ENCODE measurements around the gene ENO3.
"Not testable (repeated sequence)": the region's sequence is repeated elsewhere in the genome, so short reads cannot be mapped to it uniquely, and the experiment has no call there.

Gene ENO3

DNA sequence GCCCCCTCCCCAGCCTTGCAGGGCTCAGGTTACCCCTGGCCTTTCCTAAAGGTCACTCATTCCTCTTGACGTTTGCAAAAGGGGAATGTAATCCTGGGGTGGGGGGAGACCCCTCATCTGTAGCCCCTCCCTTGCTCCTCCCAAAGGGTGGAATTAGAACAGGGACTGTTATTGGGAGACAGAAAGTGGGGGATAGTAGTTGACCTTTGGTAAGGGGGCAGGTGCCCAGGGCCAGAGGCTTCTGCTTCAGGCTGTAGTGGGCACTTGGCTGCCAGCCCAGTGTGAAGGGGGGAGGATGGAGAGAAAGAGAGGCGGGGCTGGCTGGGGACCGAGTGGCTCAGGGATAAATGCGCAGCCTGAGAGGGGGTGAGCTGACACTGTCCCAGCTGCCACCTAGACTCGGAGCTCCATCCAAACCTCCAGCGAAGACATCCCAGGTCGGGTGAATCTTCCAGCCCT, at the start of gene ENO3:
Gene ENO3, plus strand, starts transcription at position 374 of the 459 bp plus-strand sequence. CDS start 711 bp downstream, outside the sequence.
- no peak for DNase-seq (ENCODE audit: low read depth in 2 of 2)

DNA sequence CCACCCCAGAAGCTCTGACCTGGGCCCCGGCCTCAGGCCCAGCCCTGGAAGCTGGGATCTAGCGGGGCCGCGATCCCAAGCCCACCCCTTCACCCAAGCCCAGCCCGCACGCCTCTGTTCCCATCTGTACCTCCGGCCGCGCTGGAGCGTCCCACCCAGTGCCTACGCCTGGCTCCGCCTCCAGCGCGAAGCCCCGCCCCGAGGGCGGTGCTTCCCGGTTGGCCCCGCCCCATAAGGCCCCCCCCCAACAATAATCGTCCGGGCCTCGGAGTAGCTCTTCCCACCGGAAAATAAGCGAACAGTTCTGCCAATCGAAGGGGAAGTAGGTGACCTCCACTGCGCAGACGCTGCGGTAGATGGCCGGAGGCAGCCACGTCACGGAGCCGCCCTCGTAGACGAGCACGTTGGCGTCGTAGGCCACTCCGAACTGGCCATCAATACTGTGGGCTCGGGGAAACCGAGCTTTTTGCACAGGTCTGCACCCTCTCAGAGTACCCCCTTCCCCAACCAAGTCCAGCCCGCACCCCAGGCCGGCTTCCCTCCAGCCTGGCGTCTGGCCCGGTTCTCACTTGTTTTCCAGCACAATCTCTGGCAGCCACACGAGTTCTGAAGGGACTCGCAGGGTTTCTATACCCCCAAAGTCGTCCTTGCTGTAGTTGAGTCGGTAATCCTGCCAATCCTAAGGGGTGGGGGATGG, 49.1 kb upstream of the ENO3 start:
- DNase-seq (ENCODE audit: low read depth in 2 of 2): no peak

DNA sequence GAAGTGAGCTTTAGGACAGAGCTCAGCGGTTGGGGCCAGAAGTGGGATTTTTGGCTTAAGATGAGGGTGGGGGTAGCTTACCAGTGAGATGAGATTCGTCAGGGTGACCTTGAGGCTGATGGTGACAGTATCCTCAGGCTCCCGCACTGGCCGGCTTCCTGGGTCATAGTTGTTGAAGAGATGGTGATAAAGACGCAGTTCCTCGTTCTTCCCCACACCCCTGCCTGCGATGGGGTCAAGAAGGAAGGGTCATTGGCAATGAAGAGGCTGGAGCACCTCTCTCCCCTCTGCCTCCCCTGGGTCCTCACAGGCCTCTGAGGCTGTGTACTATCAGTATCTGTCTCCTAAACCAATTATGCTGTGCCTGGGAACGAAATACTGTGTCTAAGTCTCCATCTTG, 48.4 kb upstream of the ENO3 start:
- no peak for DNase-seq (ENCODE audit: low read depth in 2 of 2)

DNA sequence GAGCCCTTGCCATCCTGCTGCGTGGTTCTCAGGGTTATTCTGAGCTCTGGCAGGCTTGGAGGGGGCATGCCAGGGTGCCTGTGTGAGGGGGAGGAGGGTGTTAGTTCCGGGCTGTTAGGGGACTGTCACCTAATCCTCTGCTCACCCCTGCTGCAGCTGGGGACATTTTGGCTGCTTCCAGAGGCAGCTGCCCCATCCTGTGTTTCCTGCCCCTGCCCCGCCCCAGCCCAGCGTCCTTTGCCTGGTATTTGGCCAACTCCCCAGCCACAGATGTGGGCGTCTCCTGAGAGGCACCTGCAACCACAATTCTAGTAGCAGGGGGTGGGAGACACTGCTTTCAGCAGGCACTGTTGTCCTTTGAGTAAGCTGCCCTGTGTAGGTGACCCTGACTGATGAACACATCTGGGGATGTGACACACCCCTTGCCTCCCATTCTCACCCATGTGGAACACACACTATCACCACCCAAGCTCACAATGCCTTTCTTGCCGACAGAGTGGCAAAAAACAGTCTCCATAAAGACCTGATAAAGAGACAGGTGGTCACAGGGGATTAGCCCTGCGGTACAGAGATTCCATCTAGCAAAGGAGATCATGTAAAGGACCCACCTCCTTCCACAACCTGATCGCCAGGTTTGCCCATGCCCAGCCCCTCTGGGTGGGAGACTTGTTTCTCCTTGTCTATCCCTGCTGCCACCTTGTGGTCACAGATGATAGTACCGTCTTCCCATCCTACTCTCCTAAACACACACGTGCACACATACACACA, 47.7 kb upstream of the ENO3 start, which contains the start of gene CHRNE:
Gene CHRNE, minus strand, starts transcription at position 48 of the 768 bp plus-strand sequence. Its CDS starts 35 bp downstream, at position 13.
- DNase-seq (ENCODE audit: low read depth in 2 of 2): peak; percentile 45 to 68

DNA sequence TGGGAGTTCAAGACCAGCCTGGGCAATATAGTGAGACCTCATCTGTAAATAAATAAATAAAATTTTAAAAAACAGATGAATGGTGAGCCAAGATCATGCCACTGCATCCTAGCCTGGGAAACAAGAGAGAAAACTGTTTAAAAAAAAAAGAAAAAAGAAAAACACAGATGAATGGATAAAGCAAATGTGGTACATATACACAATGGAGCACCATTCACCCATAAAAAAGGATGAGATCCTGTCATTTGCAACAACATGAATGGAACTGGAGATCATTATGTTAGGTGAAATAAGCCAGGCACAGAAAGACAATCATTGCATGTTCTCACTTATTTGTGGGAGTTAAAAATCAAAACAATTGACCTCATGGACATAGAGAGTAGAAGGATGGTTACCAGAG, 44.3 kb upstream of the ENO3 start:
- not testable (repeated sequence) for DNase-seq (ENCODE audit: low read depth in 2 of 2)

DNA sequence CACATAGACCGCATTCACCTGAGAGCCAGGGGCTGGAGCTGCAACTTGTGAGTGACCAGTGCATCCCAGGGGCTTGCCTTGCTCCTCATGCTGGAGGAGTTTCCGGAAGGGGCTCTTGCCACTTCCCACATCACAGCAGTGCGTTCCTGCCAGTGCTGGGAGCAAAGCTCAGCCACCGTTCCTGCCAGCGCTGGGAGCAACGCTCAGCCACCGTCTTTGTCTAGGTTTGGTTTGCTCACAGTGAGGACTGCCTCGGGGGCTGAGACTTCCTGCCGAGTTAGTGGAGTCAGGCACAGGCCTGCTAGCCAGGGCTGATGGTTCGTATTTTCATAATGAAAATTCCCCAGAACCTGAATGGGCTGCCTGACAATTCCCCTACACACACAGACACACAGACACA, 42.6 kb upstream of the ENO3 start:
- no peak for DNase-seq (ENCODE audit: low read depth in 2 of 2)

DNA sequence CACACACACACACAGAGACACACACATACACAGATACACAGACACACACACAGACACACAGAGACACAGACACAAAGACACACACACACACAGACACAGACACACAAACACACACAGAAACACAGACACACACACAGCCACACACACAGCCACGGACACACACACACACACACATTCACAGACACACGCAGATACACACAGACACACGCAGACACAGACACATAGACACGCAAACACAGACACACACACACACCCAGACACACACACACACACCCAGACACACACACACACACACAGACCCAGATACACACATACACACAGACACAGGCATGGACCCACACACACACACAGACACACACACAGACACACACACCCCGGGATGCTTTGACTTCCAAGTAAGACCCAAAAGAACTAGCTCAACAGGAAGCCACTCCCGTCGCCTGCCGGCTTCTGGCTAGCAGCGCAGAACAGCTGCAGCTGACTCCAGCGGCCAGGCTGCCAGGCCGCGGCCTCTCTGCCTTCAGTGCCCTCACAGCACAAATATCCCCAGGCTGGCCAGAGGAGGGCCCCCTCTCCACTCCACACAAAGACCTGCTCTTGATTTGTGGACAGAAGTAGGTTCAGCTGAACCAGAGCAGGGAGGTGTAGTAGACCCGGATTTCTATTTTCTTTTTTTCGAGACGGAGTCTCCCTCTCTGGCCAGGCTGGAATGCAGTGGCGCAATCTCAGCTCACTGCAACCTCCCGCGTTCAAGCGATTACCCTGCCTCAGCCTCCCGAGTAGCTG, 42.0 kb upstream of the ENO3 start:
- peak; percentile 50 to 57 for DNase-seq (ENCODE audit: low read depth in 2 of 2)

DNA sequence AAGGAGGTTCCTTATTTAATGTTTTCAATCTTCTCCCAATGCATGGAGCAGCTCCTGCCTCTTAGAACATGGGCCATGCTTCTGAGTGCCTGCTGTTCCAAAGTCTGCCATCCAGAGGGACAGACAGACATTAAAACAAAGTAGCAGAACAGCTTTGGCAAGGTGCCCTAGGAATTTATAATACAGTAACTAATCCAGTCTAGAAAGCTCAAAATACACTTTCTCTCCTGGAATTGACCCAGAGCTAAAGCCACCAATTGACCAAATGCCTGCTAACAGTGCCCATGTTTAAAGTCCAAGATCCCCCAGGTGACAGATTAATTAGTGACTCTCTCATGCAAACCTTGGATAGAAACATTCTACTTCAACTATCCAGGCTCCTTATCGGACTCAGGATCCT, 36.9 kb upstream of the ENO3 start:
- DNase-seq (ENCODE audit: low read depth in 2 of 2): no peak

DNA sequence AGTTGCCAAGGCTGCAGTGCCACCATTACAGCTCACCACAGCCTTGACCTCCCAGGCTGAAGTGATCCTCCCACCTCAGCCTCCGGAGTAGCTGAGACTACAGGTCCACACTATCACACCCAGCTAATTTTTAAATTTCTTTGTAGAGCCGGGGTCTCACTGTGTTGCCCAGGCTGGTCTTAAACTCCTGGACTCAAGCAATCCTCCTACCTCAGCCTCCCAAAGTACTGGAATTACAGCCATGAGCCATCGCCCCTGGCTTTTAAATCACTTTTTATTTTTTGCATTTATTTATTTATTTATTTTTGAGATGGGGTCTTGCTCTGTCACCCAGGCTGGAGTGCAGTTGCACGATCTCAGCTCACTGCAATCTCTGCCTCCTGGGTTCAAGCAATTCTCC, 36.4 kb upstream of the ENO3 start:
- DNase-seq (ENCODE audit: low read depth in 2 of 2): not testable (repeated sequence)

DNA sequence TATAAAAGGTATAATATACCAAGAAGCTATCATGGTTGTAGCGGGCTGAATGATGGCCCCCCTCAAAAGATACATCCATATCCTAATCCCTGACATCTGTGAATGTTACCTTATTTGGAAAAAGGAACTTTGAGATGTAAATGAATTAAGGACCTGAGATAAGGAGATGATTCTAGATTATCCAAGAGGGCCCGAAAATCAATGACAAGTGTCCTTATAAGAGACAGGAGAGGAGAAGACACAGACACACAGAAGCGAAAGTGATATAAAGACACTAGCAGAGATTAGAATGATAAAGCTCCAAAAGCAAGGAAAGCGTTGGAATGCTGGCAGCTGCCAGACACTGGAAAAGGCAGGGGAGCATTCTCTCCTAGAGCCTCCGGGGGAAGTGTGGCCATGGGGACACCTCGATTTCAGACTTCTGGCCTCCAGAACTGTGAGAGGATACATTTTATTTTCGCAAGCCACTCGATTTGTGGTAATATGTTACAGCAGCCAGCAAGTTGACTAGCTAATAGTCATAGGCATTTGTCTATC, 31.3 kb upstream of the ENO3 start:
- DNase-seq (ENCODE audit: low read depth in 2 of 2): no peak

DNA sequence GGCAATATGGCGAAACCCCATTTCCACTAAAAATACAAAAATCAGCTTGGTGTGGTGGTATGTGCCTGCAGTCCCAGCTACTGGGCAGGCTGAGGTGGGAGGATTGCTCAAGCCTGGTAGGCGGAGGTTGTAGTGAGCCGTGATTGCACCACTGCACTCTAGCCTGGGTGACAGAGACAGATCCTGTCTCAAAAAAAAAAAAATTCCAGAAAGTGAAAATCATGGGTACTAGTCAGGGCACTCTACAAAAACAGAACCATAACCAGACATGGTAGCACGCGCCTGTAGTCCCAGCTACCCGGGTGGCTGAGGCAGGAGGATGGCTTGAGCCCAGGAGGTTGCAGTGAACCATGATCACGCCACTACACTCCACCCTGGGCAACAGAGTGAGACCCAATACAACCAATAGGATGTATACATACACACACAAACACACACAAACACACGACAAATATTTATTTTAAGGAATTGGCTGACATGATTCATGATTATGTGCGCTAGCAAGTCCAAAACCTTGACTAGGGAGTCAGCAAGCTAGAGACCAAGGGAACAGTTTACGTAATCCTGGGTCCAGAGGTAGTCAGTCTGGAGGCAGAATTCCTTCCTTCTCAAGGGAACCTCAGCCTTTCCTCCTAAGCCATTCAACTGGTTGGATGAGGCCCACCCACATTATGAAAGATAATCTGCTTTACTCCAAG, 30.4 kb upstream of the ENO3 start:
- DNase-seq (ENCODE audit: low read depth in 2 of 2): no peak

DNA sequence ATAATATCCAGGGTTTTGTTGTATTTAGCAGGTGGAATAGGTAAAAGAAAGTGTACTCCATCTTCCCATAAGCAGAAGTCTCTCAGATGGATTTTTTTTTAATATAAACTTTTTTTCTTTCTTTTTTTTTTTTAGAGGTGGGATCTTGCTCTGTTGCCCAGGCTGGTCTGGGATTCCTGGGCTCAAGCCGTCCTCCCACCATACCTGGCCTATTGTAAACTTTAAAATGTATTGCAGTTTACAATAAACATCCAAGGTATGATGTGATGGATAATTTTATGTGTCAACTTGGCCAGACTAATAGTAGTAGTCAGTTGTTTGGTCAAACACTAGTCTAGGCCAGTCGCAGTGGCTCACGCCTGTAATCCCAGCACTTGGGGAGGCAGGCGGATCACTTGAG, 29.6 kb upstream of the ENO3 start:
- DNase-seq (ENCODE audit: low read depth in 2 of 2): no peak

DNA sequence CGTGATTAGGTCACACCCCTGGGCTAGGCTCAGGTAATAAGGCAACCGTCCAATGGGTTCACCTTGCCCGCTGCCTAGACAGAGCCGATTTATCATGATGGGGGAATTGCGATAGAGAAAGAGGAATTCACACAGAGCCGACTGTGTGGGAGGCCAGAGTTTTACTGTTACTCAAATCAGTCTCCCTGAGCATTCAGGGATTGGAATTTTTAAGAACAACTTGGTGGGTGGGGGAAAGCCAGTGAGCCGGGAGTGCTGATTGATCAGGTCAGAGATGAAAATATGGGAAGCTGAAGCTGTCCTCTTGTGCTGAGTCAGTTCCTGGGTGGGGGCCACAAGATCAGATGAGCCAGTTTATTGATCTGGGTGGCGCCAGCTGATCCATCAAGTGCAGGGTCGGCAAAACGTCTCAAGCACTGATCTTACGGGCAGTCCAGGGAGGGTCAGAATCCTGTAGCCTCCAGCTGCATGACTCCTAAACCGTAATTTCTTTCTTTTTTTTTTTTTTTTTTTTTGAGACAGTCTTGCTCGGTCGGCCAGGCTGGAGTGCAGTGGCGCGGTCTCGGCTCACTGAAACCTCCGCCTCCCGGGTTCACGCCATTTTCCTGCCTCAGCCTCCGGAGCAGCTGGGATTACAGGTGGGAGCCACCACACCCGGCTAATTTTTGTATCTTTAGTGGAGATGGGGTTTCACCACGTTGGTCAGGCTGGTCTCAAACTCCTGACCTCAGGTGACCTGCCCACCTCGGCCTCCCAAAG, 24.2 kb upstream of the ENO3 start:
- DNase-seq (ENCODE audit: low read depth in 2 of 2): not testable (repeated sequence)

DNA sequence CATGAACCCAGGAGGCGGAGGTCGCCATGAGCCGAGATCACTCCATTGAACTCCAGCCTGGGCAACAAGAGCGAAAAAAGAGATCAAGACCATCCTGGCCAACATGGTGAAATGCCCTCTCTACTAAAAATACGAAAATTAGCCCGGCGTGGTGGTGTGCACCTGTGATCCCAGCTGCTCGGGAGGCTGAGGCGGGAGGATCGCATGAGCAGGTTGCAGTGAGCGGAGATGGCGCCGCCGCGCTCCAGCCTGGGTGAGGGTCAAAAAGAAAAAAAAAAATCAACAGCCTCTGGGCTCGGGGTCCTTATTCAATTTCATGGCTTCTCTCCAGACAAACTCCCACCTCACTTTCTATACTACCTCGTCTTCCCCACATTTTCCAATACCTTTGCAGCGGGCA, 22.0 kb upstream of the ENO3 start:
- DNase-seq (ENCODE audit: low read depth in 2 of 2): no peak

DNA sequence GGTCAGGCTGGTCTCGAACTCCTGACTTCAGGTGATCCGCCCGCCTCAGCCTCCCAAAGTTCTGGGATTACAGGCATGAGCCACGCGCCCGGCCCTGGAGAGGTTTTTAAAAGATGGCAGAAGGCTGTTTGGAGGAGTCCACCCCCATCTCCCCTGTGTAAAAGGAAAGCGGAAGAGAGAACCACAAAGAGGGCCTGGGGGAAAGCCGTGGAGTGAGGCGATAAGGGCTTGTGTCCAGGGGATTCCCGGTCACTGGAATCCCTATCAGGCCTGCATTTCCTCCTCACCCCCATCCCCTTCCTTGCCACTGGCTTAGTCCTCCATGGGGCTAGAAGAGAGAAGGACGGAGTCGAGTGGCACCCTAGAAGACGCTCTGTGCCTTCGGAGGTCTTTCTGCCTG, 19.0 kb upstream of the ENO3 start, which contains the start of gene GP1BA:
Gene GP1BA, plus strand, starts transcription at position 315 of the 400 bp plus-strand sequence. CDS start 328 bp downstream, outside the sequence.
- no peak for DNase-seq (ENCODE audit: low read depth in 2 of 2)

DNA sequence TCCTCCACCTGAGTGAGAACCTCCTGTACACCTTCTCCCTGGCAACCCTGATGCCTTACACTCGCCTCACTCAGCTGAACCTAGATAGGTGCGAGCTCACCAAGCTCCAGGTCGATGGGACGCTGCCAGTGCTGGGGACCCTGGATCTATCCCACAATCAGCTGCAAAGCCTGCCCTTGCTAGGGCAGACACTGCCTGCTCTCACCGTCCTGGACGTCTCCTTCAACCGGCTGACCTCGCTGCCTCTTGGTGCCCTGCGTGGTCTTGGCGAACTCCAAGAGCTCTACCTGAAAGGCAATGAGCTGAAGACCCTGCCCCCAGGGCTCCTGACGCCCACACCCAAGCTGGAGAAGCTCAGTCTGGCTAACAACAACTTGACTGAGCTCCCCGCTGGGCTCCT, 18.2 kb upstream of the ENO3 start:
- no peak for DNase-seq (ENCODE audit: low read depth in 2 of 2)

DNA sequence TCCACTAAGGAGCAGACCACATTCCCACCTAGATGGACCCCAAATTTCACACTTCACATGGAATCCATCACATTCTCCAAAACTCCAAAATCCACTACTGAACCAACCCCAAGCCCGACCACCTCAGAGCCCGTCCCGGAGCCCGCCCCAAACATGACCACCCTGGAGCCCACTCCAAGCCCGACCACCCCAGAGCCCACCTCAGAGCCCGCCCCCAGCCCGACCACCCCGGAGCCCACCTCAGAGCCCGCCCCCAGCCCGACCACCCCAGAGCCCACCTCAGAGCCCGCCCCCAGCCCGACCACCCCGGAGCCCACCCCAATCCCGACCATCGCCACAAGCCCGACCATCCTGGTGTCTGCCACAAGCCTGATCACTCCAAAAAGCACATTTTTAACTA, 17.3 kb upstream of the ENO3 start:
- DNase-seq (ENCODE audit: low read depth in 2 of 2): no peak

DNA sequence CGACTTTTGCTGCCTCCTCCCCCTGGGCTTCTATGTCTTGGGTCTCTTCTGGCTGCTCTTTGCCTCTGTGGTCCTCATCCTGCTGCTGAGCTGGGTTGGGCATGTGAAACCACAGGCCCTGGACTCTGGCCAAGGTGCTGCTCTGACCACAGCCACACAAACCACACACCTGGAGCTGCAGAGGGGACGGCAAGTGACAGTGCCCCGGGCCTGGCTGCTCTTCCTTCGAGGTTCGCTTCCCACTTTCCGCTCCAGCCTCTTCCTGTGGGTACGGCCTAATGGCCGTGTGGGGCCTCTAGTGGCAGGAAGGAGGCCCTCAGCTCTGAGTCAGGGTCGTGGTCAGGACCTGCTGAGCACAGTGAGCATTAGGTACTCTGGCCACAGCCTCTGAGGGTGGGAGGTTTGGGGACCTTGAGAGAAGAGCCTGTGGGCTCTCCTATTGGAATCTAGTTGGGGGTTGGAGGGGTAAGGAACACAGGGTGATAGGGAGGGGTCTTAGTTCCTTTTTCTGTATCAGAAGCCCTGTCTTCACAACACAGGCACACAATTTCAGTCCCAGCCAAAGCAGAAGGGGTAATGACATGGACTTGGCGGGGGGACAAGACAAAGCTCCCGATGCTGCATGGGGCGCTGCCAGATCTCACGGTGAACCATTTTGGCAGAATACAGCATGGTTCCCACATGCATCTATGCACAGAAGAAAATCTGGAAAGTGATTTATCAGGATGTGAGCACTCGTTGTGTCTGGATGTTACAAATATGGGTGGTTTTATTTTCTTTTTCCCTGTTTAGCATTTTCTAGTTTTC, 16.5 kb upstream of the ENO3 start:
- DNase-seq (ENCODE audit: low read depth in 2 of 2): no peak

DNA sequence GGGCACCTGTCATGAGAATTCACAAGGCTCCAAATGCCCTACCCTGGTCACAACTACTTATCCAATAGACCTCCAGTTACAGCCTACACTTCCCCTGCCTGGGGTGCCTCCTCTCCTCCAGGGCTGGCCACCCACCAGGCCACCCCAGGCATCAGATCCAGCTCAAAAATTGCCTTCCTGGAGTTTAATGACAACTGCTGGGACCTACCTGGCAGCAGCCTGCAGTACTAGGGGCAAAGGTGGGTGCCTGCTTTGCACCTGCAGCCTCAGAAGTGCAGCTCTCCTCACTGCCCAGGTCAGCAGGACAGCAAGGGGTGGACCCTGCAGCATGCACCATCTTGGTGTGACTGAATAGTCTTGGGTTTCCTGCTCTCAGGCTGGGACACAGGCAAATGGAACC, 15.3 kb upstream of the ENO3 start:
- DNase-seq (ENCODE audit: low read depth in 2 of 2): no peak

DNA sequence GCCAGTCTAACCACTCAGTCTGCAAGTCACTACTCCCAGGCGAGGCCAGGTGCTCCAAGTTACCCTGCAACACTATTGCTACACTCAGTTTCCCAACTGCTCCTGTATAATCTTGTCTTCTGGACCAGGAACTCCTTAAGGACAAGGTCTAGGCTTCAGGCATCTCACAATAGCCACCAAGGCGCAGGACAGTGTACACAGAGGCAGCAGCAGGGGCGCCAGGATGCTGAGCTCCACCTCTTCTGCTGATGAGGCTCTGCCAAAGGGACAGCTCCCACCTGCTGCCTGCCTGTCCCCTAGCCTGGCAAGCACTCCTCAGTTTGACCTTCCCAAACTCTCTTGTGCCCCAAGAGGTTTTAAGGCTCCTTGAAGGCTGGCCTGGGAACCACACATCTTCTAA, 14.5 kb upstream of the ENO3 start:
- no peak for DNase-seq (ENCODE audit: low read depth in 2 of 2)

All from stimulated activated CD4-positive, alpha-beta T cell treated with anti-CD3 and anti-CD28 coated beads, Interleukin-1b, Interleukin-23, amount 100 ng/mL, for 4 hours (primary cell).